ENCODE measurements around the gene SCYL1.

SCYL1 gene

DNA sequence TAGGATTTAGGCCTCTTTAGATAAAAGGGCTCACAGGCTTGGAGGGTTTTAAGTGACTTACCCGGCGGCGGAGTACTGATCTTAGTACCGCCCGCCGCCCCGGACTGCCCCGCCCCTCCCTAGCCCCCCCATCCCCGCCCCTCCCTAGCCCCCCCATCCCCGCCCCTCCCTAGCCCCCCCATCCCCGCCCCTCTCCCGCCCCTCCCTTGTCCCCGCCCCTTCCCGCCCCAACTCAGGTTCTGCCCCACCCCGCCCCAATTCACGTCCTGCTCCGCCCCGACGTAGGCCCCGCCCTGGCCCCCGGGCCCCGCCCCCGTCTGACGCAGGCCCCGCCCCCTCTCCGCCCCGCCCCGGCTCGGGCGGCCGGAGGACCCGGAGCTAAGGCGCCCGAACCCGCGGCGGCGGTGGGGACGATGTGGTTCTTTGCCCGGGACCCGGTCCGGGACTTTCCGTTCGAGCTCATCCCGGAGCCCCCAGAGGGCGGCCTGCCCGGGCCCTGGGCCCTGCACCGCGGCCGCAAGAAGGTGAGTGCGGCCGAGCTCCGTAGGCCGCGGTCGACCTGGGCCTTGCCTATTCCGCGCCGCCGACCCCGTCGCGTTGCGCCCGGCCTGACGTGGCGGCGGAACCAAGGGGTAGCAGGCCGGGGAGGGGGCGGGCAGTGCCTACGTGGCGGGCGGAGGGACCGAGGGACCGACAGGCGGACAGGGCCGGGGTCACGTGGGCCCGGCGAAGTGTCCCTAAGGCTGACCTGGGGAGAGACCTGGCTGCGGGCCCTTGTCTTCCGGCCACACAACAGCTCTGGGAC, at the start of gene SCYL1:
SCYL1 (plus strand) TSS at position 343 of the 805 bp plus-strand sequence; CDS start at position 414, 71 bp downstream.
- peak; percentile 75 for DNase-seq

DNA sequence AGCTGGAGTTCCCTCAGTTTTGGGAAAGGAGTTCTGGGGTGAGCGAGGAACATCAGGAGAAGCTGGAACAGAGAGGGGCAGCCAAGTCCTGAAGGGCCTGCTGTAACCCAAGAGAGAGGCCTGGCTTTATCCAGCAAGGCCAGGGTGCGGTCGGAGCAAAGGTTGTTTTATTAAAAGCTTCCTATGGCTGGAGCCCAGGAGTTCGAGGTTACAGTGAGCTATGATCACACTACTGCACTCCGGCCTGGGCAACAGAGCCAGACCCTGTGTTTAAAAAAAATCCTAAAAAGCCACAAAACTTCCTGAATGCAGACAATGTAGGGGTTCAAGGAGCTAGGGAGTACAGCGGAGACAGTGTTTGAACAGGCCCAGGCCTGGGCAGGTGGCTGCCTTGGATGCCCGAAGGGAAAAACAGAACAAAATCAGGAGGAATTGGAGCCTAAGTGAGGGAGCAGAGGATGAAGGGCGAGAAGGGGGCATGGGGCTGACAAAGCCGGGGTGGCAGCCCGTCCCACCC, 48.2 kb upstream of the SCYL1 start:
- DNase-seq: no peak

DNA sequence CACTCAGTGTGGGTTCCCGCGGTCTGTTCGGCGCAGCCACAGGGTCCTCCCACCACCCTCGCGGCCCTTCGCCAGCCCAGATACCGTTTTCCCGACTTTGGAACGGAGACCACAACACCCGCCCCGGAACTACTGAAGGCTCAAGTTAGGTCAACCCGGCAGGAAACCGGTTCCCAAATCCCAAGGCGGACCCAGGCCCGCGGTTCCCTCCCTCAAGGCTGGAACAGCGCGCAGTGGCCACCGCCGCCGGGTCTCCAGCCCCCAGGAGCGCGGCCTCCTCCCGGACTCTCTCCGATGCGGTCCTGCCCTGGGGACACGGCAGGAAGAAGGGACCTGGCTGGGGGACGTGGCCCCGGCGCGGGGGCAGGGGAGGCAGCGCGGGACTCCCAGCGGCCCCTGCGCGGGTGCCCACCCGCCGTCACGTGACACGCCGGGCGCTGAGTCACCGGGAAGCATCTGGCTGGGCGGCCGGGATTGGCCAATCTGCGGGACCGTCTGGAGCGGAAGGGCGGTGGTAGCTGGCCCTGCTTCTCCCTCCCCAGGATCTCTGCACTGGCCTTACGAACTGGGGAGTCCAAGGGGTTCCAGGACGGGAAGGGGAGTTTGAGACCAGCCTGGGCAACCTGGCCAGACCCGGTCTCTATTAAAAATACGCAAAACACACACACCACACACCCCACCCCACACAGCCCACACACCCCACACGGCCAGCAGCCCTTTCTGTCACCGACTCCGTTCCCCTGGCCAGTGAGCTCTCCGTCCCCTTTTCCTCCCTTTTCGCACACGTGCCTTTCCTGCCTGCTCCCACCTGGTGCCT, 47.5 kb upstream of the SCYL1 start:
- DNase-seq: peak; percentile 97

DNA sequence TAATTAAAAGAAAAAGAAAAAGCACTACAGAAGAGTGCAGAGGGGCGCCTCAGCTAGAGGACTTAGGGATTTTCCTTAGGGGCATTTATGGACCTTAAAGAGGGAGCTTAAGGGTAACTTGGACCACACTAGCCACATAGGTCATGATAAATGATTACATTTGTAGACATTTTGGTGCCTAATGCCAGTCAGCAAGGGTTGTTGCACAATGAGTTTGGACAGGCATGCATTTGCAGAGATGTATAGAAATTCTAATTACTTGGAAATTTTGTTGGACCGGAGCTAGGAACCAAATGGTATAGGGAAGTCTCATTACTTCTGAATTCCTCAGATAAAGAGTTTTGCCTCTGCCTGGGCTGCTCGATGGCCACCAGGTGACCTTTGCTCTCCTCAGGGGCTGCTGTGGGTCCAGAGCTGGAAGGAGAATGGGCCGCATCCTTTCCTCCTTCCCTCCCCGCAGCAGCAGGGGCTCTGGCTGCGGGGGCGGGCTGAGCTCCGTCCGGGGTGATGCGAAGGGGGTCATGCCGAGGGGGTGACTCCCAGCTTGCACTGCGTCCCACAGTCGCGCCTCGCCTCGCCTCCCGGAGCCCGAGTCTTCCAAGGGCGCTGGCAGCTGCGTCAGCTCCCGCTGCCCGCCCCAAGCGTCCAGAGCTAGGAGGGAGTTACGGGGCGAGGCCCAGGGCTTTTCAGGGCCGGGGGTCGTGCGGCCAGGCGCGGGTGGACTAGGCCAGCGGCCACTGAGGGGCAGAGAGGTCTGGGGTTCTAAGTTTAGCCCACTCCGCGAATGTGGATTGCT, 46.3 kb upstream of the SCYL1 start:
- no peak for DNase-seq

DNA sequence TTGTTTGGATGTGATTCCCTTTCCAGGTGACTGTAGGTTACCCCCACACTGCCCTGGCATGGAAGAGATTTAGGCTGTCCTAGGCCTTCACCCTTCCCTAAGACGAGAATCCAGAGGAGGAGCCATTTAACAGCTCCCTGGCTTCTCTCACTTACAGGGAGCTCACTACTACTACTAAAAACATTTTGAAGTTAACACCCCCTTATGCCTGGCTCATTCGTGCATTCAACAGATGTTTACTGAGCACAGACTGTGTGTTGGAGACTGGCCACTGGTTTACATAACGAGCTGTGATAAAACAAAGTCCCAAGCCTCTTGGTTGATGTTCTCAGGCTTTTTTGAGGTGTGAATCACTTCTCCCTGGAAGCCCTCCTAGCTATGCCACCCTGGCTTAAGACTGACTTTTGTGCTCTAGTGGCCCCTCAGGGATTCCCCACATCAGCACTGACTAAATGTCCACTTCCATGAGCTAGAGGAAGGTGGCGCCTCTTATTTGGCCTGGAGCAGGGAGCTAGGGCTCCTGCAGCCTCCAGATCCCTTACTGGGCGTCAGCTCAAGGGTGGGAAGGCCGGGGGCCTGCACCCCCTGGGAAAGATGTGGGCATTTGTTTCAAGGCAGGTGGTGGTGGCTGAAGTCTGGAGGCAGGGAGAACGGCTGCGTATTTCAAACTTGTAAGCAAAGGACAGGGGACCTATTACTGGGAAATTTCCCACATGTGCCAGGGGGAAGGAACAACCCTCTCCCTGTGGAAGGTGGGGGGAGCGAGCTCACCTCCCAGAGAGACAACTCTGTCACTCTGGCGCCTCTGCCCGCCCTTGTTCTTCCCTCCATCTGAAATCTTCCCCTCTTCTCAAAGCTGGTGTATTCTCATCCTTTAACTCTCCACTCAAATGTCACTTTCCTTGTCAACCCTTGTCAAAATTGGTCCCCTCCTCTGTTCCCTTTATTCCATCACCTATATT, 45.4 kb upstream of the SCYL1 start:
- DNase-seq: peak; percentile 40

DNA sequence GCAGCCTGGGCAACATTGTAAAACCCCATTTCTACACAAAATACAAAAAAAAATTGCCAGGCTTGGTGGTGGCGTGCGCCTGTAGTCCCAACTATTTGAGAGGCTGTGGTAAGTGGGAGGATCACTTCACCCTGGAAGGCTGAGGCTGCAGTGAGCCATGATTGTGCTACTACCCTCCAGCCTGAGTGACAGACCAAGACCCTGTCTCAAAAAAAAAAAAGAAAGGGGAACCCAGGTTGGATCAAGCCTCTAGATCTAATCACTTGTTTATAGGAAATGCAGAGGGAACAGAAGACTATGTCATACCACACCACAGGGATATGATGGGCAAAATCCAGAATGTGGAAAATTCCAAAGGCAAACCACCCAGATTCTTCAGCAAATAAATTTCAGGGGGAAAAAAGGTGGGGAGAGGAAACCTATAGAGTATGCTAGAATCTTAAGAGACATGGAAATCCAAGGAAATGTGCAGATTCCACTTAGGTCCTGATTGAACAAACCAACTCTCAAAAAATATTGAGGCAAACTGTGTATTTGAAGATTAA, 42.5 kb upstream of the SCYL1 start:
- DNase-seq: peak; percentile 35

- DNase-seq: no peak
These were observed 39.0 kb upstream of the SCYL1 start for GRCh38 chr11:65485920-65486219.

GRCh38 chr11:65486570-65487466, 38.1 kb upstream of the SCYL1 start:
- no peak for DNase-seq

- peak; percentile 91 for DNase-seq
These were observed 37.2 kb upstream of the SCYL1 start for GRCh38 chr11:65487467-65488272.

DNA sequence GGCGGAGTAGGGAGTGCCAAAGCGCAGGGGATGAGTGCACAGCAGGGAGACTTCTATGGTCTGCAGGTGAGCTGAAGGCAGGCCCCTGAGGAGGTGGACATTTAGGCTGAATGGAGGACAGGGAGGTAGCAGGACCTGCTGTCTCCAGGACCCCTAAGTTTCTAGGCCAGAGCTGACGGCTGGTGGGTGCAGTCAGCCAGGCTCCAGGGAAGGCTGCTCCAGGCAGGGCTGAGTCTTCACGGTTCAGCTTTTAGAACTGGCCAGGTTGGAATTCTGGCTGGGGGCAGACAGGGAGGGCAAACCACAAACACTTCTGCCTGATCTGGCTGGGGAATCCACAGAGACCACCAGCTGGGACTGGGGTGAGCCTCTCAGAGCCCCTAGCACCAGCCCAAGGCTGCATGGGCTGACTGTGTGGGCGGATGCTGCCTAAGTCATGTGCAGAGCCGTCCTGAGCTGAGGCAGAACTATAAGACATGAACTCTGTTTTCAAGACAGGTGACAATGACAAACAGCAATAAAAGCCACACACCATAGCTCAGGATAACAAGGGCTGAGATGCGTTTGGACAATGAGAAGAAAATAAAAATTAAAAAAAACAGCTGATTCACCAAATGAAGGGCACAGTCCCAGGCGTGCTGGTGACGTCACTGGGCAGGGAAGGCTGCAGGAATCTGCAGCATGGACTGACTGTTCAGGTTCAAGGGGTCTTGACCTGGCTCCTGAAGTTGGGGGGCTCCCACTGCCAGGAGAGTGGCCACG, 36.4 kb upstream of the SCYL1 start:
- no peak for DNase-seq

GRCh38 chr11:65489035-65489705, 35.7 kb upstream of the SCYL1 start:
- DNase-seq: no peak

DNA sequence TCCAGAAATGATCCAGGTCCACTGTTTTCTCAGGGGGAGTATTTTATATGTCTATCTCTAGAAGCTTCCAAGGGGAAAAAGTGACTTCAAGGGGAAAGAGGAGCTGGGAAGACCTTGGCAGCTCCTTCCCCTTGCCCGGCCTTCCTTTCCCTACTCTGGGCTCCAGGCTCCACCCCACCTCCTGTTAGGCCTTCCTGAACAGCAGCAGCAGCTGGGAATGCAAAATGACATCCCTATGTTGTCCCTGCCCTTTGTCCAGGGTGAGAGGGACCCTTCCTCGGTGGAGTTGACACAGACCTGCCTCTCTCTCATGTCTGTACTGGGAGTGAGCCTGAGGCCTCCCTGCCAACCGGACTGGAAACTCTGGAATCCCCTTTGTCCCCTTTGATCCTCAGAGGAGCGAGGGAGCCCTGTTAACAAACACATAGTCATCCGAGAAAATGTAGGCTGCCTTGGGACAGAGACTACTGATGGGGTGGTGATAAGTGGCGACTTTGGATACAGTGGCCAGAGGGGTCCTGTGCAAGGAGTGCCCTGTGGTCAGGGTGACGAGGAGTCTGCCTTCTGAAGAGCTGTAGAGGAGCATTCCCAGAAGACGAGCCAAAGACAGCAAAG, 35.1 kb upstream of the SCYL1 start:
- DNase-seq: no peak

GRCh38 chr11:65491163-65491465, 33.8 kb upstream of the SCYL1 start:
- DNase-seq: no peak

- no peak for DNase-seq
These were observed 33.1 kb upstream of the SCYL1 start for GRCh38 chr11:65491614-65492386.

- DNase-seq: no peak
These were observed 32.6 kb upstream of the SCYL1 start for GRCh38 chr11:65492387-65492636.

DNA sequence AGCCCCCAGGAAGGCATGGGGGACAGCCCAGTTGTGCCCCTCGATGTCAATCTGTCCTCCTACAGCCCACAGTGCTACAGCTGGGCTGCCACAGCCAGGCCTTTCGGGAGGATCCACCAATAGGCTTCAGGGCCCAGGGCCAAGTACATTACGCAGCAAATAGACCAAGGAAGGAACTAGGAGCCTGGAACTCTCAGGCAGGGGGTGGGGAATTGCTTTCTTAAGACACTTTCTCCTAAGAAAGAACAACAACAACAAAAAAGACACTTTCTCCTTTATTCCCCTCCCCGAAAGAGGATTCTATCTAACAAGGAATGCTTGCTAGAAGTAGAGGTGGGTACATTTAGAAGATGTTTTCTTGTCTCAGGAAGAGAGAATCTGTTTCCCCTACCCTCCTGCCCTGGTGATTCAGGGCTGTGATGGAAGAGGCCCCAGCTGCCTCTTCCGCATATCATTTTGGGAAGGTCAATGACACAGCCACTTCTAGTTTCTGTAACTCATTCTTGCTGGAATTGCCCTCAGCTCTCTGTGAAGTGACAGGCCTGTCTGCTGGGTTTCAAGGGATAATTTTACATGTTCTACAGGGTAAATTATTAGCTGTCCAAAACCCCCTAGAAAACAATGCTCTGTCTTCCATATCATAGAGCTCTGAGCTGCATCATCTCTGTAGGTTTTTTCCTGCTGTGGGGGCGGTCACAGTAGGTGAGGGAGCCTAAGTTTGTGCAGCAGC, 32.1 kb upstream of the SCYL1 start:
- peak; percentile 94 for DNase-seq
